KMS-11 (cell line): Measurements from ENCODE around the gene ADISSP.

Experiments used
- H2AFZ ChIP-seq: fragments of 200-600 bp; sonication (generic); 2 replicates; pipeline ENCODE4 v1.6.1; 2016; ENCODE audit warnings: antibody characterized with exemption, mixed run types, low read depth
- H3K27ac ChIP-seq: fragments of 200-600 bp; sonication (generic); 2 replicates; pipeline ENCODE4 v1.6.1; 2016; ENCODE audit warnings: mild to moderate bottlenecking, mixed run types
- H3K27me3 ChIP-seq: fragments of 200-600 bp; sonication (generic); 2 replicates; pipeline ENCODE4 v1.6.1; 2017; ENCODE audit warnings: mild to moderate bottlenecking, low read depth, mixed run types, moderate library complexity; ENCODE audit not compliant: insufficient read depth
- H3K36me3 ChIP-seq: fragments of 200-600 bp; sonication (generic); 2 replicates; pipeline ENCODE4 v1.6.1; 2017; ENCODE audit warnings: mild to moderate bottlenecking, mixed run types; ENCODE audit not compliant: insufficient read depth
- H3K4me1 ChIP-seq: fragments of 200-600 bp; sonication (generic); 2 replicates; pipeline ENCODE4 v1.6.1; 2016; ENCODE audit warnings: mild to moderate bottlenecking, low read depth, mixed run types; ENCODE audit not compliant: poor library complexity, severe bottlenecking
- H3K4me2 ChIP-seq: fragments of 200-600 bp; sonication (generic); 2 replicates; pipeline ENCODE4 v1.7.0; 2016; ENCODE audit warnings: mild to moderate bottlenecking, mixed run types
- H3K4me3 ChIP-seq: fragments of 200-600 bp; sonication (generic); IDR thresholded peaks from 2 replicates; pipeline ENCODE4 v1.6.1; 2017; ENCODE audit warnings: low read depth, low read length, mixed read lengths; ENCODE audit not compliant: insufficient read depth
- H3K79me2 ChIP-seq: fragments of 200-600 bp; sonication (generic); 2 replicates; pipeline ENCODE4 v1.6.1; 2016; ENCODE audit warnings: low read depth, mixed run types; ENCODE audit not compliant: insufficient read depth
- H3K9ac ChIP-seq: fragments of 200-600 bp; sonication (generic); 2 replicates; pipeline ENCODE4 v1.6.1; 2016; ENCODE audit warnings: mild to moderate bottlenecking, mixed run types
- H4K20me1 ChIP-seq: fragments of 200-600 bp; sonication (generic); 2 replicates; pipeline ENCODE4 v1.6.1; 2016; ENCODE audit warnings: mild to moderate bottlenecking, mixed run types; ENCODE audit not compliant: insufficient read depth
- CTCF ChIP-seq: fragments of 200-600 bp; sonication (generic); conservative IDR thresholded peaks from 2 replicates; pipeline ENCODE4 v1.6.1; 2017; ENCODE audit warnings: low read depth, mild to moderate bottlenecking, antibody characterized with exemption, low read length, moderate library complexity, mixed read lengths

The ADISSP gene

GRCh38 chr20:3767427-3768341 lies at the start of gene ADISSP:
Gene ADISSP (minus strand): TSS chr20:3767753. CDS start chr20:3760100, 7,653 bp downstream.
- Histone ChIP-seq H3K27me3 (no peaks in the 10 kb centered on the region), H3K4me2 (peak within 1 kb of the TSS; percentile 76), H3K27ac (peak within 1 kb of the TSS; percentile 77), H3K4me3 (no peak within 1 kb of the TSS), H3K36me3 (no peaks in the 10 kb centered on the region), H3K79me2 (no peaks in the 10 kb centered on the region), H4K20me1 (no peaks in the 10 kb centered on the region), H3K4me1 (peaks cover 5% of the 10 kb centered on the region), H3K9ac (peak within 1 kb of the TSS; percentile 82), H2AFZ (peak within 1 kb of the TSS; percentile 81)
- no peak for TF ChIP-seq CTCF

GRCh38 chr20:3815703-3816315 lies 48.3 kb upstream of the ADISSP start:
- no peak for TF ChIP-seq CTCF
- no peaks in the 10 kb centered on the region for H3K79me2 ChIP-seq
- H3K4me3 ChIP-seq = no peak overlapping the region
- no peaks in the 10 kb centered on the region for H3K36me3 ChIP-seq
- no peak overlapping the region for H2AFZ ChIP-seq
- H3K27ac ChIP-seq = no peak overlapping the region
- peaks cover 12% of the 10 kb centered on the region for H3K4me1 ChIP-seq
- H3K9ac ChIP-seq = no peak overlapping the region
- H3K27me3 ChIP-seq = no peaks in the 10 kb centered on the region
- H3K4me2 ChIP-seq = no peak overlapping the region
- H4K20me1 ChIP-seq = no peaks in the 10 kb centered on the region

- H3K27me3 ChIP-seq = no peaks in the 10 kb centered on the region
- no peaks in the 10 kb centered on the region for H4K20me1 ChIP-seq
- no peak overlapping the region for H3K9ac ChIP-seq
- H2AFZ ChIP-seq = no peak overlapping the region
- H3K36me3 ChIP-seq = no peaks in the 10 kb centered on the region
- no peak overlapping the region for H3K4me2 ChIP-seq
- TF ChIP-seq CTCF = no peak
- H3K4me3 ChIP-seq = no peak overlapping the region
- H3K79me2 ChIP-seq = no peaks in the 10 kb centered on the region
- H3K27ac ChIP-seq = no peak overlapping the region
- peaks cover 12% of the 10 kb centered on the region for H3K4me1 ChIP-seq
These were observed 47.5 kb upstream of the ADISSP start for GRCh38 chr20:3814928-3815495.

- H3K27ac ChIP-seq = no peak overlapping the region
- no peak for TF ChIP-seq CTCF
- H3K36me3 ChIP-seq = no peaks in the 10 kb centered on the region
- H3K9ac ChIP-seq = no peak overlapping the region
- peaks cover 12% of the 10 kb centered on the region for H3K4me1 ChIP-seq
- H3K4me2 ChIP-seq = no peak overlapping the region
- no peaks in the 10 kb centered on the region for H4K20me1 ChIP-seq
- no peaks in the 10 kb centered on the region for H3K27me3 ChIP-seq
- H2AFZ ChIP-seq = no peak overlapping the region
- H3K4me3 ChIP-seq = no peak overlapping the region
- H3K79me2 ChIP-seq = no peaks in the 10 kb centered on the region
These were observed 46.5 kb upstream of the ADISSP start for GRCh38 chr20:3813848-3814581.
